Endometrial microvascular endothelial cells (primary cell): ENCODE data around the gene BRIP1. TPM values are rescaled to one million over a fixed set of nuclear protein-coding genes. Genes with fewer than 3 reads are reported as not detected.
"Not testable (repeated sequence)": the region's sequence is repeated elsewhere in the genome, so short reads cannot be mapped to it uniquely, and the experiment has no call there.

Source experiments
- in situ Hi-C: cut with HindIII; loops from 2 replicates; pipeline ENCODE4 v1.10.0; 2017; ENCODE audit warnings: low sequenced_read_pairs, low pct_unique_long_range_greater_than_20kb; ENCODE audit errors: inconsistent ontology term
- total RNA-seq: library from RNA; depleted of rRNA; stranded (reverse); fragments of >200 nt; gene quantifications from one replicate; pipeline ENCODE4 v1.2.3, GENCODE V29; 2015; ENCODE audit errors: inconsistent ontology term

BRIP1 gene
- total RNA-seq, 1 donor from 2014 or later = 7.5 TPM

DNA sequence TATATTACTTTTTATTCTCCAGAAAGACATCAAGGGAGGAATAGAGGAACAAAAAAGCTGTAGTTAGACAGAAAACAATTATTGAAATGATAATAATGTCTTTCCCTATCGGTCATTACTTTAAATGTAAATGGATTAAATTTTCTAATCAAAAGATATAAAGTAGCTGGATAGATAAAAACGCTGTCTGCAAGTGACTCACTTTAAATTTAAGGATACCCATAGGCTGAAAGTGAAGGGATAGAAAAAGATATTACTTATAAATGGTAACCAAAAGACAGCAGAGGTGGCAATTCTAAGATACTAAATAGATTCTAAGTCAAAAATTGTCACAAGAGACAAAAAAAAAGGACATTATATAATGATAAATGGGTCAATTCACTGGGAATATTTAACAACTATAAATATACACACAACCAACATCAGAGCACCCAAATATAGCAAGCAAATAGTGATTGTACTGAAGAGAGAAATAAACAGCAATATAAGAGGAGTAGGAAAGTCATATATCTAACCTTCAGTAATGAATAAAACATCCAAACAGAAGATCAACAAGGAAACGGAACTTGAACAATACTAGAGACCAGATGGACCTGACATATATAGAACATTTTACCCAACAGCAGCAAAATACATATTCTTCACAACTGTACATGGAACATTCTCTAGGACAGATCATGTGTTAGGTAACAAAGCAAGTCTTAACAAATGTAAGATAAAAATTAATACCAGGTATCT is 116.9 kb downstream of the BRIP1 start:
- in situ Hi-C loops = no loop called here

DNA sequence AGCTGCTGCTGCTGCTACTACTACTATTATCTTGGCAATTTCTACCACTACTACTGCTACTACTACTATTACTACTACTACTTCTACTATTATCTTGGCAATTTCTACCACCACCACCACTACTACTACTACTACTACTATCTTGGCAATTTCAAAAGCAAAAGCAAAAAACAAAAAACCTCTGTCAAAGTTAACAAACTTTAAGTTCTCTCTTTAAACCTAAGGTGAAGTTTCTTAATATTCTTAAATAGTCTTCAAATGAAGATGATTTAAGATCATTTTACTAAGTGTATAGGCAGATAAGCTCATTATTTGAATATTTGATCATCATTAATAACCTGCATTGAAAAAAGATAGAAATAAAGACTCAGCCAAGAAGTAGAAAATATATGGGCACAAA is 118.5 kb downstream of the BRIP1 start:
- in situ Hi-C loops = no loop called here

GRCh38 chr17:61744252-61744651 is 119.1 kb downstream of the BRIP1 start:
- in situ Hi-C loops = no loop called here

DNA sequence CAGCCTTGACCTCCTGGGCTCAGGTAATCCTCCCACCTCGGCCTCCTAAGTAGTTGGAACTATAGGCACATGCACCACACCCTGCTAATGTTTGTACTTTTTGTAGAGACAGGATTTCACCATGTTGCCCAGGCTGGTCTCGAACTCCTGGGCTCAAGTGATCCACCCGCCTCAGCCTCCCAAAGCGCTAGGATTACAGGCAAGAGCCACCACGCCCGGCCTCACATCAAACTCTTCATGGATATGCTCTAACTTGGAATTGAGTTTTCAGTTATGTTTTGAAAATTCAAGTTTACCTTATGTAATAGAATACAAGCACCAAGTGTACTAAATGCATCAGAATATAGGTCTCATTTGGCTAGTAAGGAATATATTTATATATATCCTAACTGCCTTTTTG is 119.6 kb downstream of the BRIP1 start:
- in situ Hi-C loops = no loop called here

- in situ Hi-C loops = no loop called here
Observed at GRCh38 chr17:61739002-61739401, 124.3 kb downstream of the BRIP1 start.

GRCh38 chr17:61738249-61738648 is 125.1 kb downstream of the BRIP1 start:
- in situ Hi-C loops = no loop called here

GRCh38 chr17:61737820-61738219 is 125.5 kb downstream of the BRIP1 start:
- in situ Hi-C loops = no loop called here

DNA sequence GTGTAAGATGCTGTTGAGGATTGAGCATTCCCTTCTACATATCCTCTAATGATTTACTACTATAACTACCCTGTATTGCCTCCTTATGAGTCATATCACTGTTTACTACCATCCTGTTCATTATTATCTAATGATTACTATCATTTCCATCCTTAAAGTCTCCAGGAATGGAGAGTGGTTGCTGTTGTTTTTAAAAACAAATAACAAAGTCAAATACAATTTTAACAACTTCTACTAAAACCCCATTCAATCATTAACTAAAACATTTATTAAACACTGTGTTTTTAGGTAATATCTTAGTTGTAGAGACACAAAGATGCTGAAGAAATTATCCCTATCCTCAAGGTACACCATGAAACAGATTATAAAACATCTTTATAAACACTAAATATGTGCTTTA is 126.9 kb downstream of the BRIP1 start:
- in situ Hi-C loops = no loop called here

- in situ Hi-C loops = no loop called here
Observed at GRCh38 chr17:61735807-61736206, 127.5 kb downstream of the BRIP1 start.

GRCh38 chr17:61734466-61734865 is 128.9 kb downstream of the BRIP1 start:
- in situ Hi-C loops = no loop called here

DNA sequence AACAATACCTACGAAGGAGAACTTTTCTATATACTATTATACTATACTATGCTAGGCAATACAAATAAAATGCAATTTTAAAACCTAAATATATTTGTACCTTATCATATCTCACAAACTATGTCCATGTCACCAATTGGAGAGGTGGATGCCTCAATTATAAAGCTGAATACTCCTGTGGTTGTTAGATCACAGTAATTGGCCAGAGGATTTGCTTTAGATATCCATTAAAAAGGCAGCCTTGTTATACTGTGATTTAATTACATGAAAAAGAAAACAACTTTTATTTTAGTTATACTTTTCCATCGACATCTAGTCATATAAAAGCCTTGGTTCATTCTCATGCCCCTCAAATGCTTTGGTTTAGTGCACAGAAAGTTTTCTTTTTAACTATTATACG is 129.3 kb downstream of the BRIP1 start:
- in situ Hi-C loops = no loop called here

- in situ Hi-C loops = no loop called here
Observed at GRCh38 chr17:61733021-61733420, 130.3 kb downstream of the BRIP1 start.

DNA sequence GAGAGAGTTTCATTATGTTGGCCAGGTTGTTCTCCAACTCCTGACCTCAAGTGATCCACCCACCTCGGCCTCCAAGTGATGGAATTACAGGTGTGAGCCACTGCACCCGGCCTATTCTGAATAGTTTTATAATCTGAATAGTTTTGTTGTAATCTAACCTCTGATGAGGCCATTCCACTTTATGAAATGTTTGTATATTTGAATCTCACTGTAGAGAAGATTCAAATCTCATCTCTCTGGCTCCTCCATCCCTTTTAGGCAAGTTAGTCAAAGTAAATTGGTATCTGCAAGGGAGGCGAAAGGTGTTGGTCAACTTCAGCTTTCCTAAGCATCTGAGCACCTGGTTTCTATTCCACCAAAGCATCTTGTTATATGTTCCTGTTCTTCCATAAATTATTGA is 131.2 kb downstream of the BRIP1 start:
- in situ Hi-C loops = no loop called here

DNA sequence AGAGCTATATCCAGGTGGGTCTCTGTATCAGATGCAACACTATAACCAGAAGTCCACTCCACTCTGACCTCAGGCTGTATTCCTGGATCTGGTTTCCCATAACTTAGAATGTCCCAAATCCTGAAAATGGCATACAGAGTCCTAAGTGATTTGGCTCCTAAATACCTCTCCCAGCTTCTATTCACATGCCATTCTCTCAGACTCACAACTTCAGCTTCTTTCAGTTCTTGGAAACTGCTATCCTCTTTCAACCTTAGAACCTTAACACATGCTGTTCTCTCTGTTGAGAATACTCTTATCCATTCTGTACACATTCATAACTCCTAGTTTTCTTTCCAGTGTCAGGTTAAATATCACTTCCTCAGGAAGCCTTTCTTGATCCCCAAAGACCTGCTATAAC is 132.0 kb downstream of the BRIP1 start:
- in situ Hi-C loops = no loop called here

DNA sequence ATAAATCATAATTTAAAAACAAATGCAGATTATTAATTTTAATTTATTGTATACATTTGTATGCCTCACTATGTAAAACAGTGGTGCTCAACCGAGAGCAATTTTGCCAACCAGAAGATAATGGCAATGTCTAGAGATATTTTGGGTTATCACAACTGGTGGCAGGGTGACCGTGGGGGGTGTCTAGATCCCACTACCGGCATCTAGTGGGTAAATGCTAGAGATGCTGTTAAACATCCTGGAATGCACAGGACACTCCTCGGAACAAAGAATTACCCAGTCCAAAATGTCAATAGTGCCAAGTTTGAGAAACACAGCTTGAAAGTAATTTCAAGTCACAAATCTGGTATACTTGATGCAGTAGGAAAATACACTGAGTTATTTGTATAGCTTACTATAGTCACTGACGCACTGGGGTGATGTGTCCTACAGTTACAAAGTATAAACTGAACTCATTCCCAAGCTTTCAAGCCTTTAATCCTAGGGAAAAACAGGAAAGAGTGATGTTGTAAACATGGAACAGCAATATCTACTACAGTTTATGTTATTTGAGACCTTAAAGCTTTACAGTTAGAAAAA is 133.5 kb downstream of the BRIP1 start:
- in situ Hi-C loops = no loop called here

- in situ Hi-C loops = no loop called here
Observed at GRCh38 chr17:61728297-61728836, 135.0 kb downstream of the BRIP1 start.

DNA sequence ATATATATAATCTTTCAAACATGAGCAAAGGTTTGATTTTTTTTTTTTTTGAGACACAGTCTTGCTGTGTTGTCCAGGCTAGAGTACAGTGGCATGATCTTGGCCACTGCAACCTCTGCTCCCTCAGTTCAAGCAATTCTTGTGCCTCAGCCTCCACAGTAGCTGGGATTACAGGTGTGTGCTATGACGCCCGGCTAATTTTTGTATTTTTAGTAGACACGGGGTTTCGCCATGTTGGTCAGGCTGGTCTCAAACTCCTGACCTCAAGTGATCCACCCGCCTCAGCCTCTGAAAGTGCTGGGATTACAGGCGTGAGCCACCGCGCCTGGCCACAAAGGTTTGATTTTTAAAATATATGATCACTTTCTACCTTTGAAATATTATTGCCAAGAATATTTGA is 135.5 kb downstream of the BRIP1 start:
- in situ Hi-C loops = not testable (repeated sequence)

GRCh38 chr17:61726977-61727376 is 136.4 kb downstream of the BRIP1 start:
- in situ Hi-C loops = no loop called here

DNA sequence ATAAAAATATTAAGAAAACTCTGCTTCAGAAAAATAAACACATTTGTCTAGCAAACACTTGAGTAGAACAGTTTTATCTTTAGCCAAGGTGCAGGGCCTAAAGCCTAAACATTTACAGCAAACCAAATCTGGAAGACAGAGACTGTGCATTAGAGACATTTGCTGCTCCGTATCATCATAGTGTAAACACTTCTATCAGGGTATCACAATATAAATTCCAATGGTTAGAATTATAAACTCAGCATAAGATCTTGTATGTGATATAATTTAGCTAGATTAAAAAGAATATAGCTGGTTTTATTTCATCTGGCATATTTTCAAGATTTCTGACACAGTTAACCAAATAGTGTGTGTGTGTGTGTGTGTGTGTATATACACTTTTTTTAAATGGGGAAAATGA is 138.6 kb downstream of the BRIP1 start:
- in situ Hi-C loops = no loop called here

GRCh38 chr17:61723914-61724313 is 139.4 kb downstream of the BRIP1 start:
- in situ Hi-C loops = no loop called here

- in situ Hi-C loops = no loop called here
Observed at GRCh38 chr17:61723183-61723582, 140.1 kb downstream of the BRIP1 start.
